CD4-positive, CD25-positive, alpha-beta regulatory T cell (primary cell): ENCODE data around the gene CIITA. TPM values are rescaled to one million over a fixed set of nuclear protein-coding genes. Genes with fewer than 3 reads are reported as not detected.

Experiments
- ATAC-seq, 2 donors: fragments of 150-1000 bp; cut with Tn5 transposase; one replicate each; pipeline ENCODE4 v1.10.0; 2021; ENCODE audit warnings: low read depth in 2 of 2, moderate number of reproducible peaks in 2 of 2, moderate library complexity in 1 of 2
- DNase-seq, 3 donors: peaks; one replicate each; pipeline versions ENCODE4 v3.0.0 to v3.0.0-alpha.2; 2012 to 2022; ENCODE audit warnings: mixed read lengths in 1 of 3
- H3K27ac ChIP-seq: one replicate; pipeline ENCODE4 v1.7.0; 2013; ENCODE audit warnings: mild to moderate bottlenecking, low read length; ENCODE audit not compliant: insufficient read depth, poor library complexity, severe bottlenecking
- H3K27me3 ChIP-seq: one replicate; pipeline ENCODE4 v1.7.0; 2013; ENCODE audit warnings: low read length; ENCODE audit not compliant: control insufficient read depth, insufficient read depth
- H3K36me3 ChIP-seq: one replicate; pipeline ENCODE4 v1.7.0; 2013; ENCODE audit warnings: mild to moderate bottlenecking, low read length, moderate library complexity; ENCODE audit not compliant: control insufficient read depth, insufficient read depth
- H3K4me1 ChIP-seq: 2 replicates; pipeline ENCODE4 v1.7.0; 2013; ENCODE audit warnings: mild to moderate bottlenecking, low read length; ENCODE audit not compliant: insufficient read depth, control insufficient read depth, poor library complexity, severe bottlenecking
- H3K4me3 ChIP-seq: one replicate; pipeline ENCODE4 v1.7.0; 2013; ENCODE audit warnings: low read depth, mild to moderate bottlenecking, low read length, moderate library complexity
- H3K9me3 ChIP-seq, 2 experiments: 1 replicate in 1 of 2; 2 replicates in 1 of 2; pipeline ENCODE4 v1.7.0; 2013; ENCODE audit warnings: low read length in 2 of 2, mild to moderate bottlenecking in 1 of 2, moderate library complexity in 1 of 2; ENCODE audit not compliant: control insufficient read depth in 2 of 2
- H3K27ac Mint-ChIP-seq, 3 donors: one replicate each; pipeline ENCODE4 v1.8.0; 2020 to 2022; ENCODE audit warnings: mild to moderate bottlenecking in 3 of 3, mixed read lengths in 3 of 3, moderate library complexity in 2 of 3
- H3K27me3 Mint-ChIP-seq: one replicate; pipeline ENCODE4 v1.8.0; 2022; ENCODE audit warnings: mild to moderate bottlenecking, mixed read lengths
- H3K36me3 Mint-ChIP-seq: one replicate; pipeline ENCODE4 v1.8.0; 2020; ENCODE audit warnings: mixed read lengths
- H3K4me1 Mint-ChIP-seq, 4 donors: one replicate each; pipeline ENCODE4 v1.8.0; 2020 to 2022; ENCODE audit warnings: mixed read lengths in 4 of 4, mild to moderate bottlenecking in 1 of 4
- H3K4me3 Mint-ChIP-seq, 4 donors: one replicate each; pipeline ENCODE4 v1.8.0; 2020 to 2022; ENCODE audit warnings: mild to moderate bottlenecking in 4 of 4, mixed read lengths in 4 of 4, moderate library complexity in 3 of 4
- H3K9me3 Mint-ChIP-seq, 7 donors: one replicate each; pipeline ENCODE4 v1.8.0; 2020 to 2022; ENCODE audit warnings: mixed read lengths in 7 of 7, mild to moderate bottlenecking in 3 of 7, moderate library complexity in 2 of 7
- polyA plus RNA-seq, 4 donors: library from polyadenylated mRNA; unstranded; fragments of 300-500 nt; fragmentation: Illumina TruSeq; gene quantifications; one replicate each; pipeline ENCODE4 v1.2.3, GENCODE V29; 2021
- total RNA-seq: library from RNA; stranded (reverse); gene quantifications from one replicate; pipeline ENCODE4 v1.2.3, GENCODE V29; 2022

CIITA gene
- total and polyA plus RNA-seq, 5 donors from 2014 or later = 1.9 to 35.0 (median 3.3) TPM

DNA sequence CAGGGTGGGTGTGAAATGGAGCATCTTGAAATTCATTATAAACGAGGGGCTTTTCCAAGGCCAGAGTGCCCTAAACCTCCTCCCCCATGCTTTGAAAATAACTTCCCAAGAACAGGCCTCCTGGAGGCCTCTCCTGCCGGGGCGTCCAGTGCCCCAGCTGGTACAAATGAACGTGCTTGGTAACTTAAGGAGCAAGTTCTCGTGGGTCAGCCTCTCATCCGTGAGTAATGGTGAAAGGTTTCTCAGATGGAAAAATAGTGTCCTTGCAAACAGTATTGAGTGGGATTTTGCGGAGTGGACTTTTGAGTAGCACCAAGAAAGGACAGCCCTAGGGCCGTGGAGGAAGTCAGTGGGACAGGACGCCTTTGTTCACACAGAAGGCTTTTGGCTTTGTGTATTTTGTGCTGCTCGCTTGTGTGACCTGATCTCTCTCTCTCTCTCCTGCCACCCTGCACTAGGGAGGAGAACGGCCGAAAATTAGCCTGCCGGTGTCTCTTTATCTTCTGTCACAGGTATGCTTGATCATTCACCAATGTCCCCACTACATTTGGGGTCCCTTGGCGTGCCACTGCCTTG, 102.0 kb downstream of the CIITA start:
- Mint-ChIP-seq H3K27ac (peak overlapping the region in 2 of 3 donors; percentile 44 to 59), H3K4me3 (no peak overlapping the region), H3K36me3 (peaks cover 32% of the 10 kb centered on the region), H3K27me3 (no peaks in the 10 kb centered on the region), H3K9me3 (no peaks in the 10 kb centered on the region), H3K4me1 (peaks cover 10 to 35% (median 21%) of the 10 kb centered on the region in 4 donors)
- no peaks in the 10 kb centered on the region for H3K9me3 ChIP-seq
- H3K4me1 ChIP-seq = peaks cover 16% of the 10 kb centered on the region
- no peak for ATAC-seq
- DNase-seq = no peak
- H3K36me3 ChIP-seq = peaks cover 34% of the 10 kb centered on the region
- no peak overlapping the region for H3K27ac ChIP-seq
- H3K4me3 ChIP-seq = no peak overlapping the region
- H3K27me3 ChIP-seq = no peaks in the 10 kb centered on the region

DNA sequence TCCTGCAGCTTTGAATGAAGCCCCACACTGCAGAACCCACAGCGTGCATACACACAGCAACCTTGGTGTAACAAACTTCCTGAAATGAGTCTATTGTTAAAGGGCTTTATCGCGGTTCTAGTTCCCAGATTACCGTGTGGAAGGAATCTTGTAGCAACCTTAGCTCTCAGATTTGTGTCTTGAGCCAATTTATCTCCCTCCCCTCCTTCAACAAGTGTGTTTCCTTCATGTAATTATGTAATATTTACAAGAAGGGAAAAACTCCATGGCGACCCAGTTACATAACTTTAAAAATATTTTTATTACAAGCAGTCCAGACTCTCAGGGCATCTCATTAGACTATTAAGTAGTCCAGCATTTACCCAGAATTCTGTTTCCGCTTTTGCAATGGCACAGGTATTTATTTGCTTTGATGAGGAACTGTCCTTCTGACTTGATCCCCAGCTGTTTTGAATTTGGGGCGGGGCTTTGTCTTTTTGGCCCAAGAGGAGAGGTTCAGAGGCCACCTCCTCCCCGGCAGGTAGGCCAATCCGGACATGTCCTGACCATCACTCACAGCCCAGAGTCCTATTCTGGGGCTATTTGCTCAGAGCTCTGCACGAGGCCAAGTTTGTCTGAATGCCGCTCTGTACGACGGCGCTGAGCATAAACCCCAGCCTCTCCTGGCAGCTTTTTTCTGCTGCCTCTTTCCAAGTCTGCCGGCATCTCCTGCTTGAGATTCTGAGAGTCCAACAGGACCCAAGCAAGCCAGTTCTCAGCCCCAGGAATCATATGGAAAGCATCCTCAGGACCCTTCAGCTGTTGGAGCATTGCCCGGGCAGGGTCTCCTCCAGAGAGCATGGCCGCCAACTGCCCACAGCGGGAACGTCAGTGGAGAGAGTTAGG, 103.0 kb downstream of the CIITA start:
- H3K4me3 Mint-ChIP-seq = no peak overlapping the region
- Histone ChIP-seq H3K27ac (no peak overlapping the region), H3K4me3 (no peak overlapping the region), H3K4me1 (peaks cover 16% of the 10 kb centered on the region), H3K27me3 (no peaks in the 10 kb centered on the region), H3K36me3 (peaks cover 34% of the 10 kb centered on the region), H3K9me3 (no peaks in the 10 kb centered on the region)
- H3K9me3 Mint-ChIP-seq = no peaks in the 10 kb centered on the region
- H3K27me3 Mint-ChIP-seq = no peaks in the 10 kb centered on the region
- H3K4me1 Mint-ChIP-seq = peaks cover 14 to 42% (median 28%) of the 10 kb centered on the region in 4 donors
- ATAC-seq (no peak), DNase-seq (no peak)
- H3K27ac Mint-ChIP-seq = no peak overlapping the region
- peaks cover 31% of the 10 kb centered on the region for H3K36me3 Mint-ChIP-seq

DNA sequence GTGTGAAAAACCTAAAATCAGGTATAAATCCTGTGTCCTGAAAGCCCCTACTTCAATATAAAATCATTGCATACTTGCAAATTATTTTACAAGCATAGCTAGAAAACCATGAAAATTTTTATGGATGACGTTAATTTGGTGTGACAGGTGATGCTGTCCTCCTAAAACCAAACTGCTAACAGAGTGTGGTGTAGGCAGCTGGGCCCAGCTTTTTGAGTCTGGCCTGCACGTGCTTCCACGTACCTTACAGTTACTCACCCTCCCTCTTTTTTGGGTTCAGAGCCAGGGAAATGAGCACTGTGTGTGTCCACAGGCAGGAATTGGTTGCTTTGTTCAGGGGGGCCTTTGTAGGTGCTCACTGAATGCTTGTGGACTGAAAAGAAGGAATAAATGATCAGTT, 103.8 kb downstream of the CIITA start:
- no peak for ATAC-seq
- Histone ChIP-seq H3K27ac (no peak overlapping the region), H3K27me3 (no peaks in the 10 kb centered on the region), H3K9me3 (no peaks in the 10 kb centered on the region), H3K4me1 (peaks cover 16% of the 10 kb centered on the region), H3K4me3 (no peak overlapping the region), H3K36me3 (peaks cover 32% of the 10 kb centered on the region)
- H3K9me3 Mint-ChIP-seq = no peaks in the 10 kb centered on the region
- peaks cover 14 to 42% (median 28%) of the 10 kb centered on the region in 4 donors for H3K4me1 Mint-ChIP-seq
- H3K36me3 Mint-ChIP-seq = peaks cover 31% of the 10 kb centered on the region
- H3K27ac Mint-ChIP-seq = peak overlapping the region in 1 of 3 donors; percentile 58
- DNase-seq = no peak
- H3K27me3 Mint-ChIP-seq = no peaks in the 10 kb centered on the region
- no peak overlapping the region for H3K4me3 Mint-ChIP-seq

DNA sequence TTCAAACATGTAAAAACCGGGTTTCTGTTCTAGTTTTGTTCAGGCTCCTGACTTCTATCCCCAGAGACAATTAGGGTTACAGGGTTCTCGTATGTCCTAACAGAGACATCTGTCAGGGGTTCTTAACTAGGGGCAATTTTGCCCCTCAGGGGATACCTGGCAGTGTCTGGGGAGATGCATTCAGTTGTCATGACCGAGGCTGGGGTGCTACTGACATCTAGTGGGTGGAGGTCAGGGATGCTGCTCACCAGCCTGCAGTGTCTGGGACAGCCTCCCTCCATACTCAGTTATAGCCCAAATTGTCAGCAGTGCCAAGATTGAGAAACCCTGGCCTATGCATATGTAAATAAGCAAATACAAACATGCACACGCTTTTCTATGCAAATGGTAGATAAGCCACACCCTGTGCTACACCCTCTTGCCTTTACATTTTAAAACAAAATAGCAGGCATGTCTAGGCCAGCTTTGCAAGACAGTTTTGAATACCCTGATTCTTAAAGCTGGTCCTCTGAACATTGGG, 104.8 kb downstream of the CIITA start:
- Histone ChIP-seq H3K4me3 (no peak overlapping the region), H3K36me3 (peaks cover 26% of the 10 kb centered on the region), H3K27me3 (no peaks in the 10 kb centered on the region), H3K4me1 (peaks cover 21% of the 10 kb centered on the region), H3K27ac (no peak overlapping the region), H3K9me3 (no peaks in the 10 kb centered on the region)
- Mint-ChIP-seq H3K4me1 (peaks cover 18 to 44% (median 31%) of the 10 kb centered on the region in 4 donors), H3K4me3 (peak overlapping the region in 3 of 4 donors; percentile 21 to 63 (median 54)), H3K36me3 (peaks cover 32% of the 10 kb centered on the region), H3K9me3 (no peaks in the 10 kb centered on the region), H3K27ac (peak overlapping the region in 1 of 3 donors; percentile 89), H3K27me3 (no peaks in the 10 kb centered on the region)
- ATAC-seq = peak; percentile 77 to 80
- DNase-seq = peak; percentile 21 to 79 (median 38)

DNA sequence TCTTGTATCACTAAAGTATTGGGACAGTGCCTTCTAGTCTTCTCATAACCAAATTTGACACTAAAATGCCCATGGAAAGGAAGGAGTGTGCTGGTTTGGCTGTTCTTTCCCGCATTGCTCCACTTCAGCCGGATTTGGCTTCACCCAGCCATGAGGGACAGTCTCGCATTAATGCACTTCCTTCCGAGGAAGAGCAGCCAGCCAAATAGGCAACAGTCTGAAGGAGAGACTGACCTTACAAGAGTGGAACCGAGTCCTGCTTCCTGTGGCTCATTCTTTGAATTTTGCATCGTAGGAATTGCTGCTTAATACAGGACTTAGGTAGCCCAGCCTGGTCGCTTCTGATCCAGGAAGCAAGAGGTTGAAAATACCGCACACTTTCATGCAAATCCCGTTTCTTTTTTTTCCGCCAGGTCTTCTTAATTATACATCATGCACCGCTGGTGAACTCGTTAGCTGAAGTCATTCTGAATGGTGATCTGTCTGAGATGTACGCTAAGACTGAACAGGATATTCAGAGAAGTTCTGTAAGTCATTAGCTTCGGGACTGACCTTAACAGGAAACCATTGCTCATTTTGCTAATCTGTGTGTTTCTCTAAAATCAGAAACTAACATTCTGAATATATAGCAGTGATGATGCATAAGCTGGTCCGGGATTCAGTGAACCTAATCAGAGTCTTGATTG, 105.6 kb downstream of the CIITA start:
- DNase-seq (peak in 1 of 3 donors; percentile 33), ATAC-seq (peak; percentile 44 to 47)
- Mint-ChIP-seq H3K27me3 (no peaks in the 10 kb centered on the region), H3K27ac (peak overlapping the region; percentile 33 to 89 (median 89)), H3K4me1 (peaks cover 22 to 48% (median 34%) of the 10 kb centered on the region in 4 donors), H3K4me3 (peak overlapping the region in 3 of 4 donors; percentile 9 to 63 (median 63)), H3K36me3 (peaks cover 24% of the 10 kb centered on the region), H3K9me3 (no peaks in the 10 kb centered on the region)
- H3K4me1 ChIP-seq = peaks cover 27% of the 10 kb centered on the region
- H3K4me3 ChIP-seq = peak overlapping the region; percentile 47
- no peaks in the 10 kb centered on the region for H3K27me3 ChIP-seq
- H3K27ac ChIP-seq = peak overlapping the region; percentile 9
- H3K36me3 ChIP-seq = peaks cover 25% of the 10 kb centered on the region
- no peaks in the 10 kb centered on the region for H3K9me3 ChIP-seq

DNA sequence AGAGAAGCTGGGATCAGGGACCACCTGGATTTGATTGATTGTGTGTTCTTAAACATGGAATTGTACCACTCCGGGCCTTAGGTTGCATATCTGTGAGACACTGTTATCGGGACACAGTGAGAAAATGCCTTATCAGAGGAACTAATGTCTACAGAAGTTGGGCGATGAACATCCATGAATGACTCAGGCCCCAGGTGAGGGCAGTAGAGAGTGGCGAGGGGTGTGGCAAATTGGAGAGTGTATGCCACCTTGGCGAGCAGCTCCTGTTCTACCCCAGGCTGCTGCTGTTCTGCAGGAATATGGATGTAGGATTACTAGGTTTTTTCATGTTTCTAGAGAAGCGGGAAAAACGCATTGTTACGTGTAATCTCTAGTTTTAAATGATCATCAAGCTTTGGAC, 106.2 kb downstream of the CIITA start:
- H3K4me3 ChIP-seq = no peak overlapping the region
- ATAC-seq (peak; percentile 17 to 36), DNase-seq (peak in 1 of 3 donors; percentile 54)
- peaks cover 20% of the 10 kb centered on the region for H3K36me3 ChIP-seq
- H3K27me3 ChIP-seq = no peaks in the 10 kb centered on the region
- peaks cover 32% of the 10 kb centered on the region for H3K4me1 ChIP-seq
- H3K4me1 Mint-ChIP-seq = peaks cover 24 to 51% (median 36%) of the 10 kb centered on the region in 4 donors
- H3K36me3 Mint-ChIP-seq = peaks cover 21% of the 10 kb centered on the region
- no peaks in the 10 kb centered on the region for H3K9me3 Mint-ChIP-seq
- H3K27ac Mint-ChIP-seq = peak overlapping the region; percentile 33 to 89 (median 89)
- H3K4me3 Mint-ChIP-seq = peak overlapping the region in 2 of 4 donors; percentile 63
- H3K9me3 ChIP-seq = no peaks in the 10 kb centered on the region
- H3K27me3 Mint-ChIP-seq = no peaks in the 10 kb centered on the region
- peak overlapping the region; percentile 9 for H3K27ac ChIP-seq

DNA sequence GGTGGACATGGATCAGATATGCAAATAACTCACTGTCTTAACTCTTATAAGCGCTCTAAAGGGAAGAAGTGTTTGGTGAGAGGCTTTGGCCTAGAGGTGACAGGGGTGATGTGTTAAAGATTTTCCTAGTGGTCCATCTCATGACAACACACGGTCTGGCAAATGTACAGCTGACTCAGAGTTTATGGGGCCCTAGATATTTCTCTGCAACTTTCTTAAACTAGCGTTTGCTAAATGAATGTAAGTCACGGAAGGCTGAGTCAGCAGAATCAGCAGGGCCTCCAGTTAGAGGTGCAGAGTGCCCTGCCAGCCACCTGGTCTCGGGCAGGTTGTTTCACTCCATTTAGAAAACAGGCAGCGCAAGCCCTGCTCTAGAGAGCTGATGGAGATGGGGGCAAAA, 107.5 kb downstream of the CIITA start:
- peaks cover 26 to 63% (median 44%) of the 10 kb centered on the region in 4 donors for H3K4me1 Mint-ChIP-seq
- peaks cover 21% of the 10 kb centered on the region for H3K36me3 Mint-ChIP-seq
- H3K9me3 Mint-ChIP-seq = no peaks in the 10 kb centered on the region
- H3K4me3 Mint-ChIP-seq = peak overlapping the region in 1 of 4 donors; percentile 14
- H3K27ac Mint-ChIP-seq = peak overlapping the region in 1 of 3 donors; percentile 4
- H3K27me3 Mint-ChIP-seq = no peaks in the 10 kb centered on the region
- Histone ChIP-seq H3K36me3 (peaks cover 10% of the 10 kb centered on the region), H3K9me3 (no peaks in the 10 kb centered on the region), H3K4me1 (peaks cover 40% of the 10 kb centered on the region), H3K27ac (no peak overlapping the region), H3K4me3 (no peak overlapping the region), H3K27me3 (no peaks in the 10 kb centered on the region)
- DNase-seq (peak in 1 of 3 donors; percentile 31), ATAC-seq (no peak)
